Hematopoietic multipotent progenitor cell treated with erythropoietin and hydrocortisone succinate and interleukin-3 and kit ligand, for 4 days (in vitro differentiated cells): Measurements from ENCODE around the gene DHRS4.

ENCODE experiments used
- DNase-seq: peaks from one replicate; pipeline ENCODE4 v3.0.0-alpha.2; 2015

Gene DHRS4

GRCh38 chr14:23953464-23954278, at the start of gene DHRS4:
DHRS4 (plus strand) TSS chr14:23953770; CDS start chr14:23953789, 19 bp downstream.
- DNase-seq, result peak; percentile 94

- peak; percentile 50 for DNase-seq
Observed at GRCh38 chr14:23910101-23910875, 43.3 kb upstream of the DHRS4 start.

GRCh38 chr14:23910876-23911210, 42.7 kb upstream of the DHRS4 start:
- DNase-seq, result no peak

- no peak for DNase-seq
Observed at GRCh38 chr14:23915559-23915958, 38.0 kb upstream of the DHRS4 start.

- no peak for DNase-seq
Observed at GRCh38 chr14:23916004-23916403, 37.6 kb upstream of the DHRS4 start.

- no peak for DNase-seq
Observed at GRCh38 chr14:23916446-23916845, 37.1 kb upstream of the DHRS4 start.

GRCh38 chr14:23922545-23922944, 31.0 kb upstream of the DHRS4 start:
- DNase-seq, result peak; percentile 29

- no peak for DNase-seq
Observed at GRCh38 chr14:23925523-23926075, 28.0 kb upstream of the DHRS4 start.

GRCh38 chr14:23926543-23926942, 27.0 kb upstream of the DHRS4 start:
- DNase-seq, result no peak

- DNase-seq, result no peak
Observed at GRCh38 chr14:23929136-23929535, 24.4 kb upstream of the DHRS4 start.

- peak; percentile 90 for DNase-seq
Observed at GRCh38 chr14:23929822-23930294, 23.7 kb upstream of the DHRS4 start.

GRCh38 chr14:23930742-23931141, 22.8 kb upstream of the DHRS4 start:
- no peak for DNase-seq

- DNase-seq, result peak; percentile 74
Observed at GRCh38 chr14:23931721-23932289, 21.8 kb upstream of the DHRS4 start.

- DNase-seq, result peak; percentile 64
Observed at GRCh38 chr14:23932639-23933038, 20.9 kb upstream of the DHRS4 start.

GRCh38 chr14:23933108-23933741, 20.3 kb upstream of the DHRS4 start:
- DNase-seq, result no peak

- no peak for DNase-seq
Observed at GRCh38 chr14:23933742-23934128, 19.8 kb upstream of the DHRS4 start.

- DNase-seq, result no peak
Observed at GRCh38 chr14:23935158-23935557, 18.4 kb upstream of the DHRS4 start.

GRCh38 chr14:23936084-23936829, 17.3 kb upstream of the DHRS4 start:
- DNase-seq, result no peak

- DNase-seq, result no peak
Observed at GRCh38 chr14:23937203-23937602, 16.4 kb upstream of the DHRS4 start.

GRCh38 chr14:23938823-23939222, 14.7 kb upstream of the DHRS4 start:
- no peak for DNase-seq

- no peak for DNase-seq
Observed at GRCh38 chr14:23939607-23940326, 13.8 kb upstream of the DHRS4 start.

- no peak for DNase-seq
Observed at GRCh38 chr14:23941230-23941629, 12.3 kb upstream of the DHRS4 start.
